Transverse colon (tissue), 3 donors: ENCODE measurements around the gene SLC5A5.
"Not testable (repeated sequence)": the region's sequence is repeated elsewhere in the genome, so short reads cannot be mapped to it uniquely, and the experiment has no call there.

Experiments
- CTCF ChIP-seq, 5 experiments: fragments of 200-600 bp in 3 of 5; fragments of 450-650 bp in 2 of 5; sonication (generic) in 3 of 5; IDR thresholded peaks; 1 replicate in 2 of 5; 2 replicates in 3 of 5; pipeline ENCODE4 v1.5.1; 2016 to 2017; ENCODE audit warnings: antibody characterized with exemption in 5 of 5, inconsistent platforms in 3 of 5, mild to moderate bottlenecking in 2 of 5, moderate library complexity in 1 of 5
- EP300 ChIP-seq: sonication (generic); formaldehyde crosslinking; IDR thresholded peaks from one replicate; pipeline ENCODE4 v1.6.1; 2017; ENCODE audit warnings: antibody characterized with exemption, low read depth

GRCh38 chr19:17919122-17919521 lies 47.4 kb downstream of the SLC5A5 start:
- TF ChIP-seq CTCF (IDR thresholded peaks at IDR 0.05); EP300: not testable (repeated sequence)
